ENCODE results near the gene MCF2L2.
"Not testable (repeated sequence)": the region's sequence is repeated elsewhere in the genome, so short reads cannot be mapped to it uniquely, and the experiment has no call there.

Gene MCF2L2

GRCh38 chr3:183375337-183375736 lies 53.1 kb downstream of the MCF2L2 start:
- TF ChIP-seq OSR1 (CRISPR knock-in tag; IDR thresholded peaks at IDR 0.05) (no peak), ZC3H10 (CRISPR knock-in tag; IDR thresholded peaks at IDR 0.05) (no peak), CREB5 (CRISPR knock-in tag; IDR thresholded peaks at IDR 0.05; ENCODE audit: low read depth) (no peak)
- ATAC-seq = no peak

GRCh38 chr3:183372911-183373310 lies 55.5 kb downstream of the MCF2L2 start:
- ATAC-seq = no peak
- TF ChIP-seq, protein P1, sequence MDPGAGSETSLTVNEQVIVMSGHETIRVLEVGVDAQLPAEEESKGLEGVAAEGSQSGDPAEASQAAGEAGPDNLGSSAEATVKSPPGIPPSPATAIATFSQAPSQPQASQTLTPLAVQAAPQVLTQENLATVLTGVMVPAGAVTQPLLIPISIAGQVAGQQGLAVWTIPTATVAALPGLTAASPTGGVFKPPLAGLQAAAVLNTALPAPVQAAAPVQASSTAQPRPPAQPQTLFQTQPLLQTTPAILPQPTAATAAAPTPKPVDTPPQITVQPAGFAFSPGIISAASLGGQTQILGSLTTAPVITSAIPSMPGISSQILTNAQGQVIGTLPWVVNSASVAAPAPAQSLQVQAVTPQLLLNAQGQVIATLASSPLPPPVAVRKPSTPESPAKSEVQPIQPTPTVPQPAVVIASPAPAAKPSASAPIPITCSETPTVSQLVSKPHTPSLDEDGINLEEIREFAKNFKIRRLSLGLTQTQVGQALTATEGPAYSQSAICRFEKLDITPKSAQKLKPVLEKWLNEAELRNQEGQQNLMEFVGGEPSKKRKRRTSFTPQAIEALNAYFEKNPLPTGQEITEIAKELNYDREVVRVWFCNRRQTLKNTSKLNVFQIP (CRISPR knock-in tag; IDR thresholded peaks at IDR 0.05; ENCODE audit: borderline replicate concordance, low read depth) = no peak
- TF ChIP-seq SNAI2 (CRISPR knock-in tag; IDR thresholded peaks at IDR 0.05) (no peak), ZFP3 (CRISPR knock-in tag; IDR thresholded peaks at IDR 0.05) (no peak), ZNF565 (CRISPR knock-in tag; conservative IDR thresholded peaks at IDR 0.05; ENCODE audit: low read depth) (no peak), BACH2 (CRISPR knock-in tag; IDR thresholded peaks at IDR 0.05; ENCODE audit: borderline replicate concordance) (no peak), ZFP30 (CRISPR knock-in tag; IDR thresholded peaks at IDR 0.05) (no peak), ARNTL (CRISPR knock-in tag; IDR thresholded peaks at IDR 0.05; ENCODE audit: borderline replicate concordance, low read depth) (no peak), PPARA (CRISPR knock-in tag; IDR thresholded peaks at IDR 0.05; ENCODE audit: borderline replicate concordance) (no peak), ESRRG (CRISPR knock-in tag; IDR thresholded peaks at IDR 0.05) (no peak), ZC3H10 (CRISPR knock-in tag; IDR thresholded peaks at IDR 0.05) (no peak), ISL1 (CRISPR knock-in tag; IDR thresholded peaks at IDR 0.05) (no peak), ZNF70 (CRISPR knock-in tag; IDR thresholded peaks at IDR 0.05) (no peak), CSDC2 (CRISPR knock-in tag; IDR thresholded peaks at IDR 0.05) (no peak)

- not testable (repeated sequence) for ATAC-seq
These were observed 56.8 kb downstream of the MCF2L2 start for GRCh38 chr3:183371600-183371968.

GRCh38 chr3:183370391-183370790 lies 58.0 kb downstream of the MCF2L2 start:
- no peak; the same call in 2 of the 3 replicates for ATAC-seq
- TF ChIP-seq GLIS3 (CRISPR knock-in tag; IDR thresholded peaks at IDR 0.05) (no peak), CSDC2 (CRISPR knock-in tag; IDR thresholded peaks at IDR 0.05) (no peak), ZNF565 (CRISPR knock-in tag; conservative IDR thresholded peaks at IDR 0.05; ENCODE audit: low read depth) (no peak), TOX (CRISPR knock-in tag; IDR thresholded peaks at IDR 0.05; ENCODE audit: borderline replicate concordance) (no peak), PPARA (CRISPR knock-in tag; IDR thresholded peaks at IDR 0.05; ENCODE audit: borderline replicate concordance) (no peak), BACH2 (CRISPR knock-in tag; IDR thresholded peaks at IDR 0.05; ENCODE audit: borderline replicate concordance) (no peak), ARNTL (CRISPR knock-in tag; IDR thresholded peaks at IDR 0.05; ENCODE audit: borderline replicate concordance, low read depth) (no peak), CREB5 (CRISPR knock-in tag; IDR thresholded peaks at IDR 0.05; ENCODE audit: low read depth) (no peak), TCF4 (CRISPR knock-in tag; IDR thresholded peaks at IDR 0.05; ENCODE audit: borderline replicate concordance) (no peak), ZFP30 (CRISPR knock-in tag; IDR thresholded peaks at IDR 0.05) (no peak), ZNF8 (CRISPR knock-in tag; IDR thresholded peaks at IDR 0.05) (no peak), OSR1 (CRISPR knock-in tag; IDR thresholded peaks at IDR 0.05) (no peak), SNAI2 (CRISPR knock-in tag; IDR thresholded peaks at IDR 0.05) (no peak), RARB (CRISPR knock-in tag; IDR thresholded peaks at IDR 0.05) (no peak)
- TF ChIP-seq, protein P2, sequence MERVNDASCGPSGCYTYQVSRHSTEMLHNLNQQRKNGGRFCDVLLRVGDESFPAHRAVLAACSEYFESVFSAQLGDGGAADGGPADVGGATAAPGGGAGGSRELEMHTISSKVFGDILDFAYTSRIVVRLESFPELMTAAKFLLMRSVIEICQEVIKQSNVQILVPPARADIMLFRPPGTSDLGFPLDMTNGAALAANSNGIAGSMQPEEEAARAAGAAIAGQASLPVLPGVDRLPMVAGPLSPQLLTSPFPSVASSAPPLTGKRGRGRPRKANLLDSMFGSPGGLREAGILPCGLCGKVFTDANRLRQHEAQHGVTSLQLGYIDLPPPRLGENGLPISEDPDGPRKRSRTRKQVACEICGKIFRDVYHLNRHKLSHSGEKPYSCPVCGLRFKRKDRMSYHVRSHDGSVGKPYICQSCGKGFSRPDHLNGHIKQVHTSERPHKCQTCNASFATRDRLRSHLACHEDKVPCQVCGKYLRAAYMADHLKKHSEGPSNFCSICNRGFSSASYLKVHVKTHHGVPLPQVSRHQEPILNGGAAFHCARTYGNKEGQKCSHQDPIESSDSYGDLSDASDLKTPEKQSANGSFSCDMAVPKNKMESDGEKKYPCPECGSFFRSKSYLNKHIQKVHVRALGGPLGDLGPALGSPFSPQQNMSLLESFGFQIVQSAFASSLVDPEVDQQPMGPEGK (CRISPR knock-in tag; IDR thresholded peaks at IDR 0.05; ENCODE audit: borderline replicate concordance) = no peak
- TF ChIP-seq, protein P3, sequence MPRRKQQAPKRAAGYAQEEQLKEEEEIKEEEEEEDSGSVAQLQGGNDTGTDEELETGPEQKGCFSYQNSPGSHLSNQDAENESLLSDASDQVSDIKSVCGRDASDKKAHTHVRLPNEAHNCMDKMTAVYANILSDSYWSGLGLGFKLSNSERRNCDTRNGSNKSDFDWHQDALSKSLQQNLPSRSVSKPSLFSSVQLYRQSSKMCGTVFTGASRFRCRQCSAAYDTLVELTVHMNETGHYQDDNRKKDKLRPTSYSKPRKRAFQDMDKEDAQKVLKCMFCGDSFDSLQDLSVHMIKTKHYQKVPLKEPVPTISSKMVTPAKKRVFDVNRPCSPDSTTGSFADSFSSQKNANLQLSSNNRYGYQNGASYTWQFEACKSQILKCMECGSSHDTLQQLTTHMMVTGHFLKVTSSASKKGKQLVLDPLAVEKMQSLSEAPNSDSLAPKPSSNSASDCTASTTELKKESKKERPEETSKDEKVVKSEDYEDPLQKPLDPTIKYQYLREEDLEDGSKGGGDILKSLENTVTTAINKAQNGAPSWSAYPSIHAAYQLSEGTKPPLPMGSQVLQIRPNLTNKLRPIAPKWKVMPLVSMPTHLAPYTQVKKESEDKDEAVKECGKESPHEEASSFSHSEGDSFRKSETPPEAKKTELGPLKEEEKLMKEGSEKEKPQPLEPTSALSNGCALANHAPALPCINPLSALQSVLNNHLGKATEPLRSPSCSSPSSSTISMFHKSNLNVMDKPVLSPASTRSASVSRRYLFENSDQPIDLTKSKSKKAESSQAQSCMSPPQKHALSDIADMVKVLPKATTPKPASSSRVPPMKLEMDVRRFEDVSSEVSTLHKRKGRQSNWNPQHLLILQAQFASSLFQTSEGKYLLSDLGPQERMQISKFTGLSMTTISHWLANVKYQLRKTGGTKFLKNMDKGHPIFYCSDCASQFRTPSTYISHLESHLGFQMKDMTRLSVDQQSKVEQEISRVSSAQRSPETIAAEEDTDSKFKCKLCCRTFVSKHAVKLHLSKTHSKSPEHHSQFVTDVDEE (CRISPR knock-in tag; IDR thresholded peaks at IDR 0.05) = no peak
- TF ChIP-seq, protein P1 (CRISPR knock-in tag; IDR thresholded peaks at IDR 0.05; ENCODE audit: borderline replicate concordance, low read depth) = no peak
- TF ChIP-seq, protein P4, sequence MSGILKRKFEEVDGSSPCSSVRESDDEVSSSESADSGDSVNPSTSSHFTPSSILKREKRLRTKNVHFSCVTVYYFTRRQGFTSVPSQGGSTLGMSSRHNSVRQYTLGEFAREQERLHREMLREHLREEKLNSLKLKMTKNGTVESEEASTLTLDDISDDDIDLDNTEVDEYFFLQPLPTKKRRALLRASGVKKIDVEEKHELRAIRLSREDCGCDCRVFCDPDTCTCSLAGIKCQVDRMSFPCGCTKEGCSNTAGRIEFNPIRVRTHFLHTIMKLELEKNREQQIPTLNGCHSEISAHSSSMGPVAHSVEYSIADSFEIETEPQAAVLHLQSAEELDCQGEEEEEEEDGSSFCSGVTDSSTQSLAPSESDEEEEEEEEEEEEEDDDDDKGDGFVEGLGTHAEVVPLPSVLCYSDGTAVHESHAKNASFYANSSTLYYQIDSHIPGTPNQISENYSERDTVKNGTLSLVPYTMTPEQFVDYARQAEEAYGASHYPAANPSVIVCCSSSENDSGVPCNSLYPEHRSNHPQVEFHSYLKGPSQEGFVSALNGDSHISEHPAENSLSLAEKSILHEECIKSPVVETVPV (CRISPR knock-in tag; IDR thresholded peaks at IDR 0.05) = no peak

All from SK-N-SH treated with all-trans-retinoic acid at 6 μM for 48 hours (cell line).